ENCODE results near the gene PTPRU.

GRCh38 chr1:29338908-29339575 lies 102.7 kb downstream of the PTPRU start:
- no peak for TF ChIP-seq POLR2A (IDR thresholded peaks at IDR 0.05)
- TF ChIP-seq CTCF (IDR thresholded peaks at IDR 0.05), result no peak
